IPS DF 6.9 (cell line): ENCODE results near the gene EIF5.

Source experiments
- DNase-seq: peaks from one replicate; pipeline ENCODE4 v3.0.0-alpha.2; 2013; ENCODE audit warnings: low read depth, low spot score
- H3K27ac ChIP-seq: one replicate; pipeline ENCODE4 v1.5.1; 2013; ENCODE audit warnings: low read length, control low read depth
- H3K27me3 ChIP-seq: 2 replicates; pipeline ENCODE4 v1.6.1; 2013; ENCODE audit warnings: mild to moderate bottlenecking, low read length; ENCODE audit not compliant: control insufficient read depth, insufficient read depth
- H3K36me3 ChIP-seq: 2 replicates; pipeline ENCODE4 v1.6.1; 2013; ENCODE audit warnings: low read length; ENCODE audit not compliant: control insufficient read depth, insufficient read depth
- H3K4me1 ChIP-seq: 2 replicates; pipeline ENCODE4 v1.6.1; 2013; ENCODE audit warnings: low read length; ENCODE audit not compliant: control insufficient read depth, insufficient read depth
- H3K4me3 ChIP-seq: 2 replicates; pipeline ENCODE4 v1.5.1; 2013; ENCODE audit warnings: mild to moderate bottlenecking, low read length
- H3K9me3 ChIP-seq: 2 replicates; pipeline ENCODE4 v1.6.1; 2013; ENCODE audit warnings: low read length, inconsistent platforms; ENCODE audit not compliant: control insufficient read depth, insufficient read depth
- WGBS: extraction: QIAGEN DNeasy Blood & Tissue Kit; methylation state at CpG from one replicate; pipeline ENCODE4 v1.1.7; 2013; ENCODE audit warnings: mixed read lengths, missing lambda C conversion rate; ENCODE audit not compliant: insufficient read length, insufficient coverage; 5-methylcytosine and 5-hydroxymethylcytosine counted together

Gene EIF5

DNA sequence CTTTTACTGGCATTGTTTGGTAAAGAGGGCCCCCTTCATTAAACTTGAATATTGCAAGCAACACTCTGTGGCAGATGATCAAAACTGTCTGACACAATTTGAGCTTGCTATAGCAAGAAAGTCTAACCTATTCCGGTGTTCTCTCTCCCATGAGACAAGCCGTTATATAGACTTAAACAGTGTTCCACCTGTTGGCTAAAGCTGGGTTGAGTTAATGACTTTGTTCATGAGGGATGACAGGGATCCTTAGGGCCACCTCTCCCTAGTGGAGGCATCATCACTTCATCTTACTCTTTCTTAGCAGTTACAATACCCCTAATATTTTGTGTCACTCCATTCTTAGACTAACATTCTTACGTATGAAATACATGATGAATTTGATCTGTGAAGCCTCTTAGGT is 3.8 kb downstream of the EIF5 start:
- H3K4me1 ChIP-seq = no peaks in the 10 kb centered on the region

DNA sequence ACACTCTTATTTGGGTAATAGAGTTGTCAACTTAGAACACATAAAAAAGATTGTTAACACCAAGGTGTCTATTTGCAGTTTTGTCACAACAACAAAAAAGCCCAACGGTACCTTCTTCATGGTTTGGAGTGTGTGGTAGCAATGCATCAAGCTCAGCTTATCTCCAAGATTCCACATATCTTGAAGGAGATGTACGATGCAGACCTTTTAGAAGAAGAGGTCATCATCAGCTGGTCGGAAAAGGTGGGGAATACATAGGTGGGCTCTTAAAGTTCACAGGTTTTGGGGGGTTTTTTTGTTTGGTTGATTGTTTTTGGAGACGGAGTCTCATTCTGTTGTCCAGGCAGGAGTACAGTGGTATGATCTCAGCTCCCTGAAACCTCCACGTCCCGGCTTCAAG is 5.5 kb downstream of the EIF5 start:
- Histone ChIP-seq H3K4me3 (no peak overlapping the region), H3K4me1 (no peaks in the 10 kb centered on the region), H3K36me3 (peaks cover 66% of the 10 kb centered on the region), H3K9me3 (no peaks in the 10 kb centered on the region), H3K27me3 (no peaks in the 10 kb centered on the region), H3K27ac (no peak overlapping the region)
- WGBS = no CpG with 5 or more reads among the region's 6 CpGs
- DNase-seq = no peak

More for the DNA sequence above, 3.8 kb downstream of the EIF5 start:
- no peak overlapping the region for H3K4me3 ChIP-seq
- H3K9me3 ChIP-seq = no peaks in the 10 kb centered on the region
- H3K27me3 ChIP-seq = no peaks in the 10 kb centered on the region
- no peak overlapping the region for H3K27ac ChIP-seq
- WGBS = no CpG with 5 or more reads among the region's 3 CpGs
- H3K36me3 ChIP-seq = peaks cover 60% of the 10 kb centered on the region
- DNase-seq = no peak

DNA sequence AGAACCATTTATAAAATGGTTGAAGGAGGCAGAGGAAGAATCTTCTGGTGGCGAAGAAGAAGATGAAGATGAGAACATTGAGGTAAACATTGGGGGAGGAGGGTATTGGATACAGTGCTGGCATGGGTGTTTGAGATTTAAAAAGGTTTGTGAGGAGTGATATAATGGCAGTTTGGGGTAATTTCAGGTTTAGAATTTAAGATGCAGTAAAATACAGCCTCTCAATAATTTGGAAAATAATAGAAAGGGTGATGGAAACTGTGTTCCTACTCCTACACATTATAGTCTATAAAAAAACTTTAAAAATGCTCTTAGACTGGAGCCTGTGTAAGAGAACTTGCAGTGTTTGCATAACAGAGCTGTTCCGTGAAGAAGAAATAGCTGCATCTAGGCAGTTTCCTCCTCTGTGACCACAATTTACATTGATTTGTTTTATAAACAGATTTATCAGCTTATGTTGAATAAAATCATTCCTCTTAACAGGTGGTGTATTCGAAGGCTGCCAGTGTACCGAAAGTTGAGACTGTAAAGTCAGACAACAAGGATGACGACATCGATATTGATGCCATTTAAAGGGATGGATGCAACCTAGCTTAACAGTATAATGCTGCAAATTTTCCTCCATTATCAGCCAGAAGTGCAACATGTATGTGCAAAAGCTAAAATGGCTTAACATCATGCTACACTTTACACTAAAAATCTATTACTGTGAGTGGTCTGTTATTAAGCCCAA is 6.6 kb downstream of the EIF5 start:
- H3K4me1 ChIP-seq = no peaks in the 10 kb centered on the region
- DNase-seq = no peak
- no peaks in the 10 kb centered on the region for H3K9me3 ChIP-seq
- peaks cover 63% of the 10 kb centered on the region for H3K36me3 ChIP-seq
- no CpG with 5 or more reads among the region's 6 CpGs for WGBS
- no peak overlapping the region for H3K27ac ChIP-seq
- no peaks in the 10 kb centered on the region for H3K27me3 ChIP-seq
- no peak overlapping the region for H3K4me3 ChIP-seq

DNA sequence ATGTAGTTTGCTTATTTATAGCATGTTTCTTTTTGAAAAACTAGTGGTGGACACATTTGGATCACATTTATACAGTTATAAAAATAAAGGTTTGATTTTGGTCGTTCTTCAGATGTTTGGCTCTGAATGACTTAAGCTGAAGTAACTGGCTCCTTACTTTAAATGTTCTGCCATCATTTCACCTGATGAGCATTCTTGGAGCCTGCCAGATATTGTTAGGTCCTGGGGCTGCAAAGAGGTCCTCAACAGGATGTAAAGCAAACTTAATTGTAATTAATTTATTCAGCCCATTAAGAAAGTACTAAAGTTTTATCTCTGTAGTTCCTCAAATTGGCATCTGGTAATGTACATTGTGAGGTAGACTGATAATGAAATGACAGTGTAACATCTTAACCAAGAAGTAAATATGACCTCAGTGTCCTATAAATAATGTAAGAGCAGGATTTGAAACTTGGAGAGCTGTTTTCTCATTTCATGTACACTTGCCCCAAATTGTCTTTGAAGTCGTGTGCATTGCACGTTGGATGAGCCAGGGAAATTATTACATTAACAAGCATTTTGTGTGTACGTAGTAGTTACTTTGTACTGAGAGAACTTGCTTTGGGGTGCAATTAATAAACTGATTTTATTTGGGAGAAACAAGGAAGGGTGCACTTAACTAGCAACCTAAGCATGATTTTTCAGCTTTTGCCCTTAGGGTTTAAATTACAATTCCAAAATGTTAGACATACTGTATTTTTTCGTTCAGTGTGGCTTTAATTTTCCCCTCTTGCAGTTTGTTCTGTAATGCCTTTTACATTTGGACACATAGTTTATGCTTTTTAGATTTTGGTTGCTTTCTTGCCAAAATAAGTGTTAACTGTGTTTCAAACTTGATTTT is 7.5 kb downstream of the EIF5 start:
- Histone ChIP-seq H3K27ac (no peak overlapping the region), H3K4me1 (no peaks in the 10 kb centered on the region), H3K27me3 (no peaks in the 10 kb centered on the region), H3K36me3 (peaks cover 55% of the 10 kb centered on the region; the same call in 1 of the 2 replicates), H3K4me3 (no peak overlapping the region), H3K9me3 (no peaks in the 10 kb centered on the region)
- no peak for DNase-seq
- WGBS = no CpG with 5 or more reads among the region's 5 CpGs

DNA sequence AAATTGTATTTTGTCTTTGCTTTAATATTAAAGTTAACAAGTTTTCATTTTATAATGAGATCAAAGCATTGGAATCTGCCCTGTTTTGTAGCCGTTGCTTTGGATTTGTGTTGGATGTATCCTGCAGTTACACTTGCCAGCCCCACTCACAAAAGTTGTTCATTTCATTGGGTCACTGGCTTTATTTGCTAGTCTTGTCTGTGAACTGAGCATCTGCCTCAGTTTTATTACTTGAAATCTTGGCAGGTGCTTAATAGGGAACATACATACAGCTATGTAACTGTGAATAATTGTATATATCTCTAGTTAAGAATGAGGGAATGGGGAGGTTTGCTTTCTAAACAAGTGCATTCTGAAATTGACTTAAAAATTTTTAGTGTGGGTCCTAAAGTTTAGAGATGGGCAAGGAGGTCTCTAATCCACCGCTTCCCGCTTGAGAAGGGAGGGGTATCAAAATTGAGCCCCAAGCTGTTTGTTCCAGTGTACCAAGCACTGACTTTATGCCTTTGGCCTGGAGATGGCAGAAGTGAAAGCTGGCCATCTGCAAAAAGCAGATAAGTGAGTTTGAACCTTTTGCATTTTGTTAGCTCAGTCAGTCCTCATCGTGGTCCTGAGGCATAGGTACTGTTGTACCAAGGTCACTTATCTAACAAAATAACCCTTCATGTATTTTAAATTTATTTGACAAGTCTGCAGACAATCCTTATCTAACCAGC is 9.3 kb downstream of the EIF5 start:
- H3K9me3 ChIP-seq = no peaks in the 10 kb centered on the region
- no peak overlapping the region for H3K27ac ChIP-seq
- peaks cover 40% of the 10 kb centered on the region; the same call in 1 of the 2 replicates for H3K36me3 ChIP-seq
- no peak overlapping the region for H3K4me3 ChIP-seq
- H3K27me3 ChIP-seq = no peaks in the 10 kb centered on the region
- no peak for DNase-seq
- peaks cover 1% of the 10 kb centered on the region; the same call in 1 of the 2 replicates for H3K4me1 ChIP-seq
- no CpG with 5 or more reads among the region's 4 CpGs for WGBS

DNA sequence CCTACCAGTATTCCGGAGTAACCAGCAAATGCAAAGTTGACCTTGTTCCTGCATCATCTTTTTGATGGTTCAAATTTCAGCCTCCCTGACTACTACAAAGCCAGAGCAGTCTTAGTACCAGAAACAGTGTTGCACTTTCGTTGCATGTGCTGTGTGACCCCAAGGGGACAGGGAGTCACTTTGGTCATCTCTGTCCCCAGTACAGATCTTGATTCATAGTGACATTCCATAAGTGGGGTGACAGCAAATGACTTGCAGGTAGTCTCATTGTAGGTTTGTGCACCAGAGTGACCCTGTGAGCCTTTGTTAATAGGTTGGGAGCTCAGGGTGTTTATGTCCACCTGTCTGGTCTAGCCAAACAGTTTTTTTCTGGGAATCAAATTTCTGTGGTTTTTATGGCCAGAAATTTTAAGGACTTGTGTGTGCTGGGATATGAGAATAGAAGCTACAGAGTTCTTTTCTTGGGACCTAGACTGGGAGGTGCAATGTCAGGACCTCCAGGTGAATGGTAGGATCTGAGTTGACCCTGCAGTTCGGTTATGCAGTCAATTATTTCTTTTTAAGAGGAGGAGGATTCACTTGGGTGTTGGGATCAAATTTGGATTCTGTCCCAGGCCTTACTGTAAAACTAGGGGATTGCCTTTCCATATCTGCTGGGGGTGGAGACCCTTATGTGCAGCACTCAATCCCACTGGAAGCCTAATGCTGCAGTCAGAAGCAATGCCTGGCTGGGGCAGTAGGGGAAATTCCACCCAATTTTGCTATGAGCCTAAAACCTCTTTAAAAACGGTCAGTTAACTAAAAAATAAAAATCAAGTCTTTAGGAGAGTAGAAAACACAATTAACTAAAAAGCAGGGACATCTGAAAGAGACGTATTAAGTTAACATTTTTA is 10.1 kb downstream of the EIF5 start:
- peaks cover 32% of the 10 kb centered on the region; the same call in 1 of the 2 replicates for H3K36me3 ChIP-seq

DNA sequence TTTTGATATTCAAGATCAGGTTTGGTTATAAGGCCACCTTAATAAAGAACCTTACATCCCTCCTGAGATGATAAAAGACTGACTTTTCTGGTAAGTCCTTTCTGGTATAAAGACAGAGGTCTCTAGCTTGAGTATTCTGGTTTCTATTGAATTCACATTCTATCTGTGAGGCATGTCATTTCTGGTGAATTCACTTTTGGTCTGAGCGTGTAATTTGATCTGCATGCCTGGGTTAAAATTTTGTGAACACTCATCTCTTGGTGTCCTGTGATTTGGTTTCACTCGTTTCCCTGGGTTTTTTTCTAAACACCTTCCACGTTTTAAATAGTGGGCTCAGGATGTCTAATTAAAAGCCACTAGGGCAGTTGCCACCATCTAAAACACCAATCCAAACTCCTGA is 12.2 kb downstream of the EIF5 start:
- no peaks in the 10 kb centered on the region for H3K9me3 ChIP-seq
- WGBS = no CpG with 5 or more reads among the region's 3 CpGs

More for the DNA sequence above, 10.1 kb downstream of the EIF5 start:
- Histone ChIP-seq H3K9me3 (no peaks in the 10 kb centered on the region), H3K4me1 (peaks cover 1% of the 10 kb centered on the region; the same call in 1 of the 2 replicates), H3K27me3 (no peaks in the 10 kb centered on the region), H3K27ac (no peak overlapping the region), H3K4me3 (no peak overlapping the region)
- WGBS = no CpG with 5 or more reads among the region's 5 CpGs
- DNase-seq = no peak

DNA sequence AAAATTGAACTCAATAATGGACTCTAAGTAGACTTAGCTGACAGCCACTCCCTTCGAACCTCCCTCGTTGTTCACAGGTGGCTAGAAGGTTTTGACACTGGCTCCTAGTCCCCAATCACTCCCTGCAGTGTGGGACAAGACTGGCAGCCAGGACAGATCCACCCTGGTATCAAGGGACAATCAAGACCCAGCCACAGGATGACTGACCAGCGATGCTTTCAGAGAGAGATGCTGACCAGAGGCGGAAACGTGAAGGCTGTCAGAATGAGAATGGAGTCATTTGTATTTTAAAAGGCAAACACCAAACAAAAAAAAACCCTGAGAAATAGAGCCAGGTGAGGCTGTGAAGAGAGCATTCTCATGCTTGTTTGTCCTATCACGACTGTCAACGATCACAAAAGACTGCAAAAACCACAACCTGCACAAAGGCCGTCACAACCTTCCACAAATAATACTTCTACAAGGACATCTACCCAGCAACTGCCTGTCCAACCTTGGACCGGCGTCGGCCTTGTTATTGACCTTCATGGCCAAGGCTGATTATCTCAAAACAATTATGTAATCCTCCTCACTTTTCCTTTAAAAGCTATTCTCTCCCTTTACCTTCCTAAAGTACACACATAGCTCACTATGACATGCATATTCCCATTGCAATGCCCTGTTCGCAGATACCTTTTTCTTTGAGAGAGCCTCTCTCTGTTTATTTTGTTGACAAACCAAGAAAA is 13.2 kb downstream of the EIF5 start:
- H3K9me3 ChIP-seq = no peaks in the 10 kb centered on the region
- WGBS = no CpG with 5 or more reads among the region's 12 CpGs
- no peak overlapping the region for H3K4me3 ChIP-seq
- peaks cover 1% of the 10 kb centered on the region; the same call in 1 of the 2 replicates for H3K4me1 ChIP-seq
- DNase-seq = no peak
- H3K27ac ChIP-seq = no peak overlapping the region
- no peaks in the 10 kb centered on the region for H3K27me3 ChIP-seq
- peaks cover 10% of the 10 kb centered on the region; the same call in 1 of the 2 replicates for H3K36me3 ChIP-seq

More for the DNA sequence above, 12.2 kb downstream of the EIF5 start:
- Histone ChIP-seq H3K27ac (no peak overlapping the region), H3K4me1 (peaks cover 1% of the 10 kb centered on the region; the same call in 1 of the 2 replicates), H3K36me3 (peaks cover 12% of the 10 kb centered on the region; the same call in 1 of the 2 replicates), H3K27me3 (no peaks in the 10 kb centered on the region), H3K4me3 (no peak overlapping the region)
- no peak for DNase-seq

DNA sequence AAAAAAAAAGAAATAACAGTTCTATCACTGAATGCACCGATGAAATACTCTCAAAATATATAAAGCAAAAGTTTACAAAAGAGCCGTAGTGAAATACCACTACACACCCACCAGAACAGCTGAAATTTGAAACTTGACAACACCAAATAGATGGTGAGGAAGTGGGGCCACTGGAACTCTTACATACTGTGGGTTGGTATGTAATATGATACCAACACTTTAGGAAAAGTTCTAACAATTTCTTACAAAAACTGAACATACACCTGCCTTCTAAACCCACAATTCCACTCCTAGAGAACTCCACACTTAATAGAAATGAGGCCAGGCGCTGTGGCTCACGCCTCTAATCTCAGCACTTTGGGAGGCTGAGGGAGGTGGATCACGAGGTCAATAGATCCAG is 14.1 kb downstream of the EIF5 start:
- Histone ChIP-seq H3K27me3 (no peaks in the 10 kb centered on the region), H3K4me3 (no peak overlapping the region), H3K4me1 (peaks cover 1% of the 10 kb centered on the region; the same call in 1 of the 2 replicates), H3K27ac (no peak overlapping the region), H3K36me3 (peaks cover 5% of the 10 kb centered on the region; the same call in 1 of the 2 replicates), H3K9me3 (no peaks in the 10 kb centered on the region)
- no peak for DNase-seq
- WGBS = no CpG with 5 or more reads among the region's 5 CpGs
